HepG2 (cell line): ENCODE results near the gene XRCC1. TPM values are rescaled to one million over a fixed set of nuclear protein-coding genes. Genes with fewer than 3 reads are reported as not detected.

ENCODE experiments used
- ATF7 ChIP-seq, 2 experiments: fragments of 450-650 bp in 1 of 2; sonication (generic) in 1 of 2; formaldehyde crosslinking in 1 of 2; IDR thresholded peaks; 2 replicates each; pipeline versions ENCODE4 v1.4.0 to v1.6.1; 2016 to 2020; ENCODE audit warnings: antibody characterized with exemption in 1 of 2, mild to moderate bottlenecking in 1 of 2, missing genetic modification reagents in 1 of 2
- GATAD2A ChIP-seq: IDR thresholded peaks from 2 replicates; pipeline ENCODE4 v1.6.1; 2016
- HOMEZ ChIP-seq: IDR thresholded peaks from 2 replicates; pipeline ENCODE4 v1.6.1; 2016; ENCODE audit warnings: low read depth
- MXD3 ChIP-seq: IDR thresholded peaks from 2 replicates; pipeline ENCODE4 v1.6.1; 2016; ENCODE audit warnings: mild to moderate bottlenecking, missing biosample characterization, missing genetic modification reagents
- NFYC ChIP-seq: IDR thresholded peaks from 2 replicates; pipeline ENCODE4 v1.6.1; 2016; ENCODE audit warnings: missing genetic modification reagents, missing compliant biosample characterization
- POLR2AphosphoS2 ChIP-seq: IDR thresholded peaks from 2 replicates; pipeline ENCODE4 v1.6.1; 2011; ENCODE audit warnings: low read depth, low read length, improper control_type of control experiment
- RNF2 ChIP-seq: fragments of 450-650 bp; conservative IDR thresholded peaks from 2 replicates; pipeline ENCODE4 v1.6.1; 2016; ENCODE audit warnings: low read depth
- SRF ChIP-seq: IDR thresholded peaks from 2 replicates; pipeline ENCODE4 v1.6.1; 2011; ENCODE audit warnings: mild to moderate bottlenecking, low read depth, low read length, moderate library complexity
- ZBTB33 ChIP-seq: sonication (generic); formaldehyde crosslinking; IDR thresholded peaks from 2 replicates; pipeline ENCODE4 v1.4.0; 2020; ENCODE audit warnings: missing genetic modification reagents
- ZFP36 ChIP-seq: fragments of 150-350 bp; IDR thresholded peaks from 2 replicates; pipeline ENCODE4 v1.6.1; 2018; ENCODE audit warnings: borderline replicate concordance, low read length, low read depth; ENCODE audit not compliant: partially characterized antibody
- ZKSCAN8 ChIP-seq: IDR thresholded peaks from 2 replicates; pipeline ENCODE4 v1.6.1; 2016; ENCODE audit warnings: borderline replicate concordance, missing genetic modification reagents, missing compliant biosample characterization
- ZNF143 ChIP-seq: sonication (generic); formaldehyde crosslinking; IDR thresholded peaks from 2 replicates; pipeline ENCODE4 v1.4.0; 2020; ENCODE audit warnings: missing genetic modification reagents
- ZNF282 ChIP-seq: fragments of 450-650 bp; IDR thresholded peaks from 2 replicates; pipeline ENCODE4 v1.6.1; 2018; ENCODE audit not compliant: partially characterized antibody
- ZNF407 ChIP-seq: sonication (generic); formaldehyde crosslinking; IDR thresholded peaks from one replicate; pipeline ENCODE4 v1.5.1; 2020; ENCODE audit warnings: mild to moderate bottlenecking, missing genetic modification reagents; ENCODE audit errors: not compliant biosample characterization
- ZNF510 ChIP-seq: sonication (generic); formaldehyde crosslinking; IDR thresholded peaks from 2 replicates; pipeline ENCODE4 v1.4.0; 2020; ENCODE audit warnings: low read depth, mild to moderate bottlenecking, missing genetic modification reagents
- ZNF629 ChIP-seq: sonication (generic); formaldehyde crosslinking; conservative IDR thresholded peaks from 2 replicates; pipeline ENCODE4 v1.5.0; 2020; ENCODE audit warnings: missing genetic modification reagents
- ZNF678 ChIP-seq: sonication (generic); formaldehyde crosslinking; IDR thresholded peaks from 2 replicates; pipeline ENCODE4 v1.4.0; 2020; ENCODE audit warnings: mild to moderate bottlenecking, missing genetic modification reagents
- ZNF746 ChIP-seq: sonication (generic); formaldehyde crosslinking; IDR thresholded peaks from 2 replicates; pipeline ENCODE4 v1.8.0; 2022; ENCODE audit warnings: mild to moderate bottlenecking, missing genetic modification reagents
- ZNF781 ChIP-seq: sonication (generic); formaldehyde crosslinking; IDR thresholded peaks from 2 replicates; pipeline ENCODE4 v1.5.1; 2020; ENCODE audit warnings: borderline replicate concordance, mild to moderate bottlenecking, missing genetic modification reagents; ENCODE audit errors: not compliant biosample characterization
- polyA plus RNA-seq, 8 experiments: library from polyadenylated mRNA; depleted of rRNA in 3 of 8; stranded (reverse) in 7 of 8; unstranded in 1 of 8; fragments of >200 nt; fragmentation: Illumina TruSeq in 4 of 8; extraction: Trizol in 4 of 8; gene quantifications; 2 replicates each; pipeline versions ENCODE4 v1.2.1 to v1.2.3, GENCODE V29; 2011 to 2016; ENCODE audit warnings: low read depth in 4 of 8, missing spikeins in 1 of 8, mixed read lengths in 1 of 8; ENCODE audit not compliant: insufficient read depth in 1 of 8
- total RNA-seq, 5 experiments: library from RNA; depleted of rRNA; stranded (reverse); fragments of >200 nt; fragmentation: Illumina TruSeq; extraction: Trizol; gene quantifications; 2 replicates each; pipeline ENCODE4 v1.2.3, GENCODE V29; 2016; ENCODE audit warnings: low read depth in 1 of 5

XRCC1 gene
- total and polyA plus RNA-seq, 2 of the 13 experiments (the other 11 are each of a cell fraction or from before 2014, with no cell fraction given): 24.7 to 26.3 TPM

- no peak for TF ChIP-seq ZNF407
- TF ChIP-seq ZBTB33 (CRISPR knock-in tag): no peak
- no peak for TF ChIP-seq ZNF143 (CRISPR knock-in tag)
- TF ChIP-seq HOMEZ (CRISPR knock-in tag): peak; percentile 60; the same call in 1 of the 2 replicates
- TF ChIP-seq POLR2AphosphoS2: 0 out of 2 replicates have a peak, but pooled peaks have one; percentile 54
- TF ChIP-seq ZNF282: no peak
- TF ChIP-seq SRF: no peak
- TF ChIP-seq ZNF678 (CRISPR knock-in tag): no peak
- TF ChIP-seq ATF7 (IDR thresholded peaks at IDR 0.05): no peak
- peak; percentile 32; the same call in 1 of the 2 replicates for TF ChIP-seq ATF7 (CRISPR knock-in tag; IDR thresholded peaks at IDR 0.05)
- TF ChIP-seq MXD3 (CRISPR knock-in tag): no peak
- TF ChIP-seq NFYC (CRISPR knock-in tag): no peak
- no peak for TF ChIP-seq ZFP36
- no peak for TF ChIP-seq ZNF629 (CRISPR knock-in tag)
- 0 out of 2 replicates have a peak, but pooled peaks have one; percentile 29 for TF ChIP-seq ZNF510 (CRISPR knock-in tag)
- TF ChIP-seq ZNF746 (CRISPR knock-in tag): no peak; the same call in 1 of the 2 replicates
- no peak for TF ChIP-seq RNF2
- TF ChIP-seq ZKSCAN8 (CRISPR knock-in tag): no peak
- TF ChIP-seq GATAD2A (CRISPR knock-in tag): peak; percentile 85
- TF ChIP-seq ZNF781 (CRISPR knock-in tag): no peak
Measured at GRCh38 chr19:43499042-43499441, 76.3 kb downstream of the XRCC1 start (continued).
